NCI-H82 treated with DMSO at 0.1 percent for 48 hours (cell line): ENCODE results near the gene ALPL.

Experiments
- DNase-seq: peaks from one replicate; lab custom pipeline; 2025; ENCODE audit not compliant: unreplicated experiment; lab: John Stamatoyannopoulos, UW

Gene ALPL

GRCh38 chr1:21574466-21575151 is 65.4 kb downstream of the ALPL start:
- DNase-seq: no peak

GRCh38 chr1:21575351-21575942 is 66.2 kb downstream of the ALPL start:
- no peak for DNase-seq

- DNase-seq: no peak
These were observed 67.0 kb downstream of the ALPL start for GRCh38 chr1:21576031-21576797.

- DNase-seq: no peak
These were observed 67.6 kb downstream of the ALPL start for GRCh38 chr1:21576798-21577187.

- no peak for DNase-seq
These were observed 68.1 kb downstream of the ALPL start for GRCh38 chr1:21577324-21577723.

GRCh38 chr1:21577933-21578332 is 68.7 kb downstream of the ALPL start:
- DNase-seq: no peak

GRCh38 chr1:21579791-21580190 is 70.6 kb downstream of the ALPL start:
- no peak for DNase-seq

DNA sequence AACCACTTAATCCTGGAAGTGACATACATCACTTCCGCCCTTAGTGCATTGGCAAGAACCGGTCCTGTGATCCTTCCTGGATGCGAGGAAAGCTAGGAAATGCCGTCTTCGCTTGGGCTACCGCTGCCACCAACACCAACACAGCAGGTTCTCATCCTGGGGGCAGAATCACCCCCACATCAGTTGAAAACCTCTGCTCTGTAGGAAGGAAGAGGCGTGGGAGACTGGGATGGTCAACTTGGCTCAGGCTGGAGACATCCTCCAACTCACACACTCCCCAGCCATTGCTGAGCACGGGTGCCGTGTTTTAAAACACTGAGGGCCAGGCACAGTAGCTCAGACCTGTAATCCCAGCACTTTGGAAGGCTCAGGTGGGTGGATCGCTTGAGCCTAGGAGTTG is 74.9 kb downstream of the ALPL start:
- no peak for DNase-seq

DNA sequence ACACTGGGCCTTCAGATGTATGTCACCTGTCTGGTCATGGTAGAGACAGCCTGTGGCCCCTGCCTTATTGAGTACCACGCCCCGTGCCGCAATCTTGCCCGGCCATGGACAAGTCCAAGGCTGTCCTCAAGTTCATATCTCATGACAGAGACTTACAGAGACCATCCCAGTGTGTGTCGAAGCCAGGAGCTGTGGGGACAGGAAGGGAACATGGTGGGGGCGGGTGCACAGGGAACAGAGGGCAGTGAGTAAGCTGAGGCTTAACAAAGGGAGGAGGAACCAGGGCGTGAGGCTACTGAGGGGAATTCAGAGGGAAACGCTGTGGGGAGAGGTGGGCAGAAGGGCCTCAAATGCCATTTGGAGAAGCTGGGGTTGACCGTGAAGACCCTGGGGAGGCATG is 75.8 kb downstream of the ALPL start:
- DNase-seq: no peak

- DNase-seq: peak; percentile 73
These were observed 77.0 kb downstream of the ALPL start for GRCh38 chr1:21586222-21586621.

GRCh38 chr1:21586846-21587601 is 77.8 kb downstream of the ALPL start:
- no peak for DNase-seq

GRCh38 chr1:21587602-21587953 is 78.4 kb downstream of the ALPL start:
- no peak for DNase-seq

DNA sequence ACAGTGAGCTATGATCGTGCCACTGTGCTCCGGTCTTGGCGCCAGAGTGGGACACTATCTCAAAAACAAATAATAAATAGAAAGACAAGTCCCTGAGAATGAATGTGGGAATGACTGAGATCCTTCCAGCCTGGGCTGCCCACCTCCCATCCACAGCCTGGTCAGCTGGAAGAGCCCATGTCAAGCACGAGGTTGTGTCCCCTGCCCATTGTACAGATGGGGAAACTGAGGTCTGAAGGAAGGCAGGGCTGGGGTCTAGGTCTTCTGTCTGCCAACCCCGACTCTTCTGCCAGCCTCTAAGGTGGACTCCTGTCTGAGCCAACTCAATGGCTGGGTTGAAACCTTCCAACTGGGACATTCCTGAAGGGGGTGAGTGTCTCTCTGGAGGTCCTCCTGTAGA is 80.4 kb downstream of the ALPL start:
- DNase-seq: no peak

GRCh38 chr1:21590126-21590880 is 81.1 kb downstream of the ALPL start:
- DNase-seq: peak; percentile 69

DNA sequence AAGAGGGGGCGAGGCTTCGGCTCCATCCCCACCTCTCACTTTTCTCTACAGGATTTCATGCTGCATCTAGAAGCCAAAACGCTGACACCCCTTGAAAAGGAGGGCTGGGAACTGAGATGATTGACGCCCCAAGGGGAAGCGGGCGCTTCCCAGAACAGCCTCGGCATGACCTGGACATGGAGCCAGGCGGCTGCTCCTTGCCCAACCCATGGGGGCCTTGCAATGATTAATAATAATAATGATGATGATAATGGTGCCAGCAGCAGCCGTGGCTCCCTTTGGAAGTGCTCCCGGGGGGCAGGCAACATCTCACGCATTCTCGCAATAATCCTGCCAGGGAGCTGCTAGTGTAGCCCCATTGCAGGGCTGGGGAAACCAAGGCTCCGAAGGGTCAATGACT is 81.7 kb downstream of the ALPL start:
- no peak for DNase-seq

GRCh38 chr1:21592086-21592865 is 83.1 kb downstream of the ALPL start:
- no peak for DNase-seq

DNA sequence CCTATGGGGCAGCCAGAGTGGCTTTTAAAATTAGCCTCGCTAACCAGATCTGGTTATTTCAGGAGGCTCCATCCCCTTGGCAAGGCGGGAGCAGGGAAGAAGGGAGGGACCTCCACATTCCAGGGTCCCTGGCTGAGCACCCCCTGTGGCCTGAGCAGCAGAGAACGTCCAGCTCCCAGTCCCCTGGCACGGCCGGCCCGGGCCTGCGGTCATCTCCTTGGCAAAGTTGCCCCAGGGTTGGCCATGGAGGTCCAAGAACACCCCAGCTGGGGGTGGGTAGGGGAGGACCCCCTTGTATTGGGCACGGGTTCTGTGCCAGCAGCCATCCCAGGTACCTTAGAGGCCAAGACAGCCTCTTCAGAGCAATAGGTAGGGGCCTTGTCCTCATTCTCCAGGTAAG is 84.0 kb downstream of the ALPL start:
- DNase-seq: no peak

DNA sequence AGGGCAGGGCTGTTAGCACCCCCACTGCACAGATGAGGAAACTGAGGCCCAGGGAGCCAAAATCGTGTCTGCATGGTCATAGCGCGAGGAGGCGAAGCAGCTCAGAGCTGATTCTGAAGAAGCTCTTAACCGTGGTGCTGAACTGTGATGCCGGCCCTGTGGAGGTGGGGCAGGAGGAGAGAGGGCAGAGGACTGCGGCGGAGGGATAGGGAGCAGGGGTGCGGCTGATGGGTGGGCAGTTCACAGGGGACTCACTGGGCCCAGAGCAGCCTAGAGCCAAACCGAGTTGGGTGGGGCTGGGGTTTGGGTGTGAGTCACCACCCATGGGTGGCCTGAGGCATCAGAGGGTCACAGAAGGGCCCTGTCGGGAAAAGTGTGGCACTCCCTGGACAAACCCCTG is 85.3 kb downstream of the ALPL start:
- no peak for DNase-seq

DNA sequence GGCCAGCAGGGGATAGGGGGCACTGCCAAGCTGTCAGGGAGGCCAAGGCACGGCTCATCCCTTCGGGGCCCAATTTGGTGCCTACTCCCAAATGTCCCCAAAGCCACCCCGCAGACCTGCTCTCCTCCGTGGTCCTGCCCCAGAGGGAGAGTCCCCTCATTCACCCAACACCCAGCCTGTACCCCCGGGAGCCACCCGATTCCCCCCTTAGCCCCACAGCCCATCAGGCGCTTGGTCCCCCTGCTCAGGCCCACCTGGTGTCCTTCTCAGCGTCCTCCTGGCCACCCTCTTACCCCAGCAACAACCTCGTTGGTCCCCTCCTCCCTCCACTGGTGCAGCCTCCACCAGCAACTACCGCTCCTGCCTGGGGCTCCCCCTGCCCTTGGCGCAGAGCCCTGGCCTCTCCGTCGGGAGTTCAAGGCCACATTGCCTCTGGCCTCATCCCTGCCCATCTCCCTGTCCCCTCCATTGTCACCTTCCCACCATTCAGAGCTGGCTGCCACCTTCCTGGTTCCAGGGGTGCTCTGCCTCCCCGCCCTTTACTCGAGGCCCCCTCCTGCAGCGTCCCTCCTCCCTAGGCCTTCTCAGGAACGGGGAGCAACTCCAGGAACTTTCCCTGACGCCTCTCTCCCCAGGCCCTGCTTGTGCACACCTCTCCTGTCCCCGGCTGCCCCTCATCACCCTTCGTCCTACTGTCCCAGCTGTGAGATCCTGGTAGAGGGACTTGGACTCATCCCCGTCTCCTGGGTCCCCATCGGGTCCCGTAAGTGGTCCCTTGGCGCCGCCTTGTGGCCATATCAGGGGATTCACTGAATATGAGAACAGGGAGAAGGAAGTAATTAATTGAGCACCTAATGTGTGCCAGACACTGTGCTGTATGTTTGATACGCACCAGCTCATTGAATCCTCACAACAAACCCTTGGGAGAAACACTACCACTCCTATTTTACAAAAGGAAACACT is 86.0 kb downstream of the ALPL start:
- DNase-seq: no peak
